Activated CD4-positive, alpha-beta T cell treated with anti-CD3 and anti-CD28 coated beads, Interleukin-2, amount 10 ng/mL, durations not matched to agents 7 days and 5 days (primary cell): ENCODE results near the gene FCGR2B. TPM values are rescaled to one million over a fixed set of nuclear protein-coding genes. Genes with fewer than 3 reads are reported as not detected.
A peak's percentile ranks its signal among the peaks of the same experiment; 100 is the strongest.
"Not testable (repeated sequence)": the region's sequence is repeated elsewhere in the genome, so short reads cannot be mapped to it uniquely, and the experiment has no call there.

Experiments used
- CTCF ChIA-PET: fragments of 350-600 bp; sonication (Branson Sonifier 250); formaldehyde crosslinking; loops from one replicate; lab custom pipeline; 2021; ENCODE audit warnings: antibody characterized with exemption; lab: Charles Lee
- POLR2A ChIA-PET: fragments of 350-600 bp; sonication (Branson Sonifier 250); formaldehyde crosslinking; loops from one replicate; lab custom pipeline; 2021; ENCODE audit warnings: antibody characterized with exemption; lab: Charles Lee
- DNase-seq: peaks from one replicate; pipeline ENCODE4 v3.0.0-alpha.2; 2020
- H3K27ac Mint-ChIP-seq: one replicate; pipeline ENCODE4 v1.8.0; 2021; ENCODE audit warnings: mild to moderate bottlenecking, moderate library complexity, mixed read lengths
- H3K27me3 Mint-ChIP-seq: one replicate; pipeline ENCODE4 v1.8.0; 2021; ENCODE audit warnings: mixed read lengths
- H3K36me3 Mint-ChIP-seq: one replicate; pipeline ENCODE4 v1.8.0; 2021; ENCODE audit warnings: low read depth, mixed read lengths
- H3K4me1 Mint-ChIP-seq: one replicate; pipeline ENCODE4 v1.8.0; 2021; ENCODE audit warnings: mixed read lengths
- H3K4me3 Mint-ChIP-seq: one replicate; pipeline ENCODE4 v1.8.0; 2021; ENCODE audit warnings: mild to moderate bottlenecking, moderate library complexity, mixed read lengths
- H3K9me3 Mint-ChIP-seq: one replicate; pipeline ENCODE4 v1.8.0; 2021; ENCODE audit warnings: mixed read lengths
- total RNA-seq, 2 experiments: library from RNA; stranded (reverse); gene quantifications; one replicate each; pipeline ENCODE4 v1.2.3, GENCODE V29; 2021

FCGR2B gene
- not detected for total RNA-seq

GRCh38 chr1:161662684-161663339, at the start of gene FCGR2B:
Gene FCGR2B (plus strand): TSS chr1:161663143. CDS start chr1:161663242, 99 bp downstream.
- H3K27me3 Mint-ChIP-seq, DNase-seq, H3K4me1 Mint-ChIP-seq, H3K9me3 Mint-ChIP-seq, H3K36me3 Mint-ChIP-seq, H3K4me3 Mint-ChIP-seq, H3K27ac Mint-ChIP-seq, POLR2A ChIA-PET, CTCF ChIA-PET: not testable (repeated sequence)

DNA sequence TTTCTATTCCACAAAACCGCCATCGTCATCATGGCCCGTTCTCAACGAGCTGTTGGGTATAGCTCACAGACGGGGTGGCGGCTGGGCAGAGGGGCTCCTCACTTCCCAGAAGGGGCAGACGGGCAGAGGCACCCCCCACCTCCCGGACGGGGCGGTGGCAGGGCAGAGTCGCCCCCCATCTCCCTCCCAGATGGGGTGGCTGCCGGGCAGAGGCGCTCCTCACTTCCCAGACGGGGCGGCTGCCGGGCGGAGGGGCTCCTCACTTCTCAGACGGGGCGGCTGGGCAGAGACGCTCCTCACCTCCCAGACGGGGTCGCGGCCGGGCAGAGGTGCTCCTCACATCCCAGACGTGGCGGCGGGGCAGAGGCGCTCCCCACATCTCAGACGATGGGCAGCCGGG, 46.5 kb upstream of the FCGR2B start:
- POLR2A ChIA-PET, CTCF ChIA-PET, DNase-seq: not testable (repeated sequence)

GRCh38 chr1:161618517-161618916, 44.4 kb upstream of the FCGR2B start:
- peaks cover 28% of the 10 kb centered on the region for H3K4me1 Mint-ChIP-seq
- CTCF ChIA-PET: not testable (repeated sequence)

More for the DNA sequence above, 46.5 kb upstream of the FCGR2B start:
- not testable (repeated sequence) for H3K9me3 Mint-ChIP-seq, H3K27ac Mint-ChIP-seq, H3K36me3 Mint-ChIP-seq, H3K4me3 Mint-ChIP-seq
- Mint-ChIP-seq H3K27me3 (peaks cover 18% of the 10 kb centered on the region), H3K4me1 (peaks cover 29% of the 10 kb centered on the region)

GRCh38 chr1:161620399-161620798, 42.5 kb upstream of the FCGR2B start:
- POLR2A ChIA-PET, H3K27ac Mint-ChIP-seq, H3K36me3 Mint-ChIP-seq, DNase-seq, H3K9me3 Mint-ChIP-seq, H3K4me3 Mint-ChIP-seq, CTCF ChIA-PET: not testable (repeated sequence)
- Mint-ChIP-seq H3K27me3 (peaks cover 19% of the 10 kb centered on the region), H3K4me1 (peaks cover 40% of the 10 kb centered on the region)

More at GRCh38 chr1:161618517-161618916, 44.4 kb upstream of the FCGR2B start:
- H3K9me3 Mint-ChIP-seq, DNase-seq, H3K4me3 Mint-ChIP-seq, POLR2A ChIA-PET, H3K36me3 Mint-ChIP-seq, H3K27ac Mint-ChIP-seq: not testable (repeated sequence)
- peaks cover 19% of the 10 kb centered on the region for H3K27me3 Mint-ChIP-seq

DNA sequence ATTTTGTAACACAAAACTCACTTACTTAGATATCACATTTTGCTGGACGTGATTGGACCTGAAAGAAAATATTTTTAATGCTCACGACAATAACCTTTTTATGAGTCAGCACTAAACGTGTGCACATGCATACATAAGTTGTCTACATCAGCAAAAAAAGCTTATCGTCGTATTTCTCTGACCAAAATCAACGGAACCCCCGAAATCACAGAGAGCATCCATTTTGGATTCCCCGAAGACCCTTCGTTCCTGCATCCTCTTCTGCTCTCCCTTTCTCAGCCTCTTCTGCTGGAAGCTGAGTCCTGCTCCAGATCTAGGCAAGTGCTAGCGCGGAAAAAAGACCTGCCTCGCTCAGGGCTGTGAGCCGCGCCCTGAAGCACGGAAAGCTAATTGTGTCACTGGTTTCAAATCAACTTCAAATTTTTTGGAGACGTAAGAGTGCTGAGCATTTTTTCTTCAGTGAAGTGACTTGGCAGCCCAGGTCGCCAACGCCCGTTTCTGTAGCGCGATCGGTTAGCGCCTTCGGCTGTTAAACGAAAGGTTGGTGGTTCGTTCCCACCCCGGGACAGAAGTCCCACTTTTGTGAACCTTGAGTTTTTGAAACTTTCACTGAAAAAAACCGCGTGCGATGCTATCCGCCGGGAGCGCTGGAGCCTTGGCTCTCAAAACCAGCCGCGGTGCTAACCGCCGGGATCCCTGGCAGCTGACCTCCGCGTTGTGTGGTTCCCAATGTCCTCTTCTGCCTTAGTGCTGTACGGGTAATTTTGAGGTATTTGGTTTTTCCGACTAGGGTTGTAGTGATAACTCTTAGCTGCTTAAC, 41.6 kb upstream of the FCGR2B start:
- H3K9me3 Mint-ChIP-seq, H3K36me3 Mint-ChIP-seq, CTCF ChIA-PET, POLR2A ChIA-PET: not testable (repeated sequence)
- H3K4me3 Mint-ChIP-seq: peak overlapping the region; percentile 80
- peaks cover 15% of the 10 kb centered on the region for H3K27me3 Mint-ChIP-seq
- H3K4me1 Mint-ChIP-seq: peaks cover 40% of the 10 kb centered on the region
- peak; percentile 60 for DNase-seq
- peak overlapping the region; percentile 89 for H3K27ac Mint-ChIP-seq

DNA sequence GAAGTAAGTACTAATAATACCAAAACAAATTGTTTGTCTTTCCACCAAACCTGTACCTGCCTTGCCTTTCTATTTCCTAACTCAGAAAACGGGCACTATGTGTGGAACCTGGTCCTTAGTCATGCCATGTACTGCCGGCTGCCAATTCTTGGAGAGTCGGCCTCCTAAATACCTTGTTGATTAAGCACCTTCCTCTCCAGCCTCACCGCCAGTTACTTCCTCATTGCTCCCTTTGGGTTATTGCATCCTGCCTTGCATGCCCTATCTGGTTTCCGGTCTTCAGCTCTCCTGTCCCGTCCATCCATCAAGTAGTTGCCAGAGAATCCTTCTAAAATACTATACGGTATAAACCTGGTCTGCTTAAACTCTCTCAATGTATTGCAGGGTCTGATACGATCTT, 40.9 kb upstream of the FCGR2B start:
- CTCF ChIA-PET, DNase-seq, H3K9me3 Mint-ChIP-seq, POLR2A ChIA-PET, H3K36me3 Mint-ChIP-seq: not testable (repeated sequence)
- Mint-ChIP-seq H3K4me1 (peaks cover 44% of the 10 kb centered on the region), H3K27ac (peak overlapping the region; percentile 68), H3K27me3 (peaks cover 15% of the 10 kb centered on the region), H3K4me3 (peak overlapping the region; percentile 80)

DNA sequence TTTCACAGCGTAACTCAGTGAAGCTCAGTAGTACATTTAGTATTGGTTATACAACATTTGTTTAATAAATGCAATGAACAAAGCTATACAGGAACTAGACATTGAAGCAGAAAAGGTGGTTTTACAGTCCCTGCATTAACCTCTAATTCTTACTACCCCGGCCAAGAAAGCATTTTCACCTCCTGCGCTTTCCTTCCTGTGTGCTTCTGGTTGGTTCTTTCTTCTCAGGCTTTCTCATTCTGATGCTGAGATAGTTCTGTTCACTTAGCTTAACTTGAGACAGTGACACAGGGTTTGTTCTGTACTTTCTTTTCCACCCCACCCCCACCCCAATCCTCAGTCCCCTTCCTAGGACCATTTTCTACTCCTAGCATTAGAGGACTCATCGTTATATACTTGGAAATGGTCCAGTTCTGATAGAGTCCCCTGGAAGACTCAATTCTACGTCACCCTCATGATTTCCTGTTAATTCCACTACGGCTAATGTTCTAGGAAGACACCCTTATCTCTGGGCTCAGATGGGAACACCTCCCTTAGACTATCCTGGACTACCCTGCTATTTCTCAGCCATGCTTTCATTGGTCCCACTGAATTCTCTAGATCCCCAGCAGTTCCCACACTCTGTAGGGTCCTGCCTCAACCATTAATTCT, 39.4 kb upstream of the FCGR2B start:
- POLR2A ChIA-PET, H3K9me3 Mint-ChIP-seq, DNase-seq, H3K36me3 Mint-ChIP-seq, H3K4me3 Mint-ChIP-seq: not testable (repeated sequence)
- peaks cover 44% of the 10 kb centered on the region for H3K4me1 Mint-ChIP-seq
- peaks cover 11% of the 10 kb centered on the region for H3K27me3 Mint-ChIP-seq
- CTCF ChIA-PET: interaction anchor here (0.7 to 0.8 kb wide), 2 partner anchors 116 to 126 kb away, joined by 3 to 4 read pairs; no protein-coding TSS in a partner anchor
- peak overlapping the region; percentile 71 for H3K27ac Mint-ChIP-seq

DNA sequence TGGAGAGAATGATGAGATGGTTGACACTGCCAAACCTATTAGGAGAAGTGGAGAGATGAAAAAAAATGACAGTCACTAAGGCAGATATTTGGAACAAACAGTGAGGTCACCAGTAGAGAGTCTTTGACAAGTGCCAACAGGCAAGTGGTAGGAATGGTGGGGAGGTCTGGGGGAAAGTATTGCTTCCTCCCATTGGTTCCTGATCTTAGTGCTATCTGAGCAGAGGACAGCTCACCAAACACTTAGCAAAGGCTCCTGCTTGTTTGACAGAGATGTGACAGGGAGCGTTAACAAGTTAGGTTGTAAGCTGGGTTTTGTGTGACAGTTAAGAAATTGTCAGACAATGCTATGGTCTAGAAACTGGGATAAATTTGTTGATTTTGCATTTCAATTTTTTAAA, 38.3 kb upstream of the FCGR2B start:
- H3K4me3 Mint-ChIP-seq, H3K9me3 Mint-ChIP-seq, POLR2A ChIA-PET, H3K36me3 Mint-ChIP-seq, H3K27ac Mint-ChIP-seq, DNase-seq: not testable (repeated sequence)
- CTCF ChIA-PET: interaction anchor here (1.1 kb wide), 1 partner anchor 16 kb away, joined by 4 read pairs; no protein-coding TSS in a partner anchor
- Mint-ChIP-seq H3K4me1 (peaks cover 44% of the 10 kb centered on the region), H3K27me3 (peaks cover 11% of the 10 kb centered on the region)

DNA sequence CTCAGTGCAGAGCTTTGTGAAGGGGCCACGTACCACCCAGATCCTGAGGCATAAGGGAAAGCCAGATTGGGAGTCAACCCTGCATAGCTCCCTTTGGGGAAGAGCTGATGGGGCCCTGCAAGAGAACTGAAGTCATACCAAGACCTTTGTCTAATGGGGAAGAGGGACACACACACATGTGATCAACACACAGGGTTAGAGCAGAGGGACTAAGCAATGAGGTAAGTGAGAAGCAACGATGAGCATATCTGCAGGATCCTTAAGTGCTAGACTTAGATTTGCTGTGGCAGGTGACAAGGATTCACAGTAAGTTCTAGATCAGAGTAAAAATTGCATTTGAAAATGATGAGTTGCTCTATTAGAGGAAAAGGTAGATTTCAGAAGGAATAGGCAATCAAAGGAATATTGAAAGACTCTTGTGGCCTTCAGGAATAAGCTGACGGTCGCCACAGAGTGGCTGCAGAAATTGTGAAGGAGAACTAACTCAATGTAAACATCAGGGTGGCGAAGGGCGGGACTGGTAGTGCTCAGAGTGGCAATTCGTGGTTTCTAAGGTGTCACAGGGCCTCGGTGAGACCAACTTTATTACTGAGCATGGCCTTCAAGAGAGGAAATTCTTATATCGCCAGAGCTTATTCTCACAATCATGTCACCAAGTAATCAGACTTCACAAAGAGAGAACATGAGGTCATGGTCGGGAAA, 36.3 kb upstream of the FCGR2B start:
- CTCF ChIA-PET, POLR2A ChIA-PET, H3K27me3 Mint-ChIP-seq, H3K4me3 Mint-ChIP-seq, DNase-seq, H3K27ac Mint-ChIP-seq, H3K36me3 Mint-ChIP-seq, H3K9me3 Mint-ChIP-seq: not testable (repeated sequence)
- H3K4me1 Mint-ChIP-seq: peaks cover 31% of the 10 kb centered on the region

- H3K4me1 Mint-ChIP-seq, POLR2A ChIA-PET, H3K9me3 Mint-ChIP-seq, H3K27me3 Mint-ChIP-seq, H3K36me3 Mint-ChIP-seq, H3K27ac Mint-ChIP-seq, CTCF ChIA-PET, H3K4me3 Mint-ChIP-seq, DNase-seq: not testable (repeated sequence)
Observed at GRCh38 chr1:161630128-161630742, 32.7 kb upstream of the FCGR2B start.

GRCh38 chr1:161631076-161631475, 31.9 kb upstream of the FCGR2B start, which contains the start of gene FCGR3B:
Gene FCGR3B (minus strand): TSS chr1:161631176. CDS start chr1:161631094, 82 bp downstream.
- CTCF ChIA-PET: no interaction called here
- POLR2A ChIA-PET: no interaction called here
- H3K4me1 Mint-ChIP-seq: peaks cover 7% of the 10 kb centered on the region
- no peaks in the 10 kb centered on the region for H3K27me3 Mint-ChIP-seq
- no peaks in the 10 kb centered on the region for H3K36me3 Mint-ChIP-seq
- no peaks in the 10 kb centered on the region for H3K9me3 Mint-ChIP-seq
- no peak within 1 kb of the TSS for H3K27ac Mint-ChIP-seq
- no peak for DNase-seq
- H3K4me3 Mint-ChIP-seq: no peak within 1 kb of the TSS

- H3K27ac Mint-ChIP-seq, H3K36me3 Mint-ChIP-seq, POLR2A ChIA-PET, H3K4me3 Mint-ChIP-seq, DNase-seq, H3K9me3 Mint-ChIP-seq, H3K27me3 Mint-ChIP-seq: not testable (repeated sequence)
- CTCF ChIA-PET: interaction anchor here (0.6 kb wide), 1 partner anchor 13 kb away, joined by 3 read pairs; no protein-coding TSS in a partner anchor
- peaks cover 17% of the 10 kb centered on the region for H3K4me1 Mint-ChIP-seq
Observed at GRCh38 chr1:161634993-161635392, 27.9 kb upstream of the FCGR2B start.
